Gastroesophageal sphincter (tissue), 4 donors: ENCODE measurements around the gene PHF19. TPM values are rescaled to one million over a fixed set of nuclear protein-coding genes. Genes with fewer than 3 reads are reported as not detected.

Source experiments
- ATAC-seq: fragments of 150-250 bp; one replicate; pipeline ENCODE4 v1.9.1; 2016; ENCODE audit warnings: mild to moderate bottlenecking, moderate library complexity
- H3K27ac ChIP-seq, 4 donors: fragments of 200-600 bp; sonication (generic) in 3 of 4; 1 replicate in 3 of 4; 2 replicates in 1 of 4; pipeline ENCODE4 v1.5.1; 2016 to 2019
- H3K27me3 ChIP-seq: fragments of 200-600 bp; sonication (generic); one replicate; pipeline ENCODE4 v1.5.1; 2019
- H3K36me3 ChIP-seq, 2 donors: fragments of 200-600 bp; sonication (generic); one replicate each; pipeline ENCODE4 v1.5.1; 2019; ENCODE audit warnings: control low read depth in 1 of 2
- H3K4me1 ChIP-seq, 3 donors: fragments of 200-600 bp; sonication (generic); 1 replicate in 2 of 3; 2 replicates in 1 of 3; pipeline ENCODE4 v1.5.1; 2016 to 2019; ENCODE audit warnings: control low read depth in 2 of 3
- H3K4me3 ChIP-seq, 2 donors: fragments of 200-600 bp; sonication (generic); one replicate each; pipeline ENCODE4 v1.5.1; 2019; ENCODE audit warnings: mild to moderate bottlenecking in 1 of 2, moderate library complexity in 1 of 2
- H3K9me3 ChIP-seq, 3 donors: fragments of 200-600 bp; sonication (generic); one replicate each; pipeline ENCODE4 v1.5.1; 2017 to 2019; ENCODE audit warnings: control low read depth in 2 of 3
- CTCF ChIP-seq, 4 experiments: fragments of 200-600 bp in 2 of 4; fragments of 450-650 bp in 2 of 4; sonication (generic) in 1 of 4; IDR thresholded peaks; one replicate each; pipeline ENCODE4 v1.5.1; 2017 to 2019; ENCODE audit warnings: antibody characterized with exemption in 4 of 4, mild to moderate bottlenecking in 2 of 4, moderate library complexity in 2 of 4
- EP300 ChIP-seq: sonication (generic); formaldehyde crosslinking; IDR thresholded peaks from one replicate; pipeline ENCODE4 v1.6.1; 2017; ENCODE audit warnings: antibody characterized with exemption, mild to moderate bottlenecking
- POLR2A ChIP-seq, 2 donors: fragments of 450-650 bp; IDR thresholded peaks; one replicate each; pipeline ENCODE4 v1.6.1; 2017; ENCODE audit warnings: antibody characterized with exemption in 2 of 2, mild to moderate bottlenecking in 2 of 2, moderate library complexity in 1 of 2
- POLR2AphosphoS5 ChIP-seq: sonication (generic); formaldehyde crosslinking; IDR thresholded peaks from one replicate; pipeline ENCODE4 v1.6.1; 2017; ENCODE audit warnings: antibody characterized with exemption
- WGBS, 2 donors: methylation state at CpG; one replicate each; pipeline ENCODE4 v1.1.5; 2018; ENCODE audit warnings: low coverage in 1 of 2; 5-methylcytosine and 5-hydroxymethylcytosine counted together
- total RNA-seq, 4 donors: library from RNA; depleted of rRNA; stranded (reverse); fragments of >200 nt; gene quantifications; one replicate each; pipeline ENCODE4 v1.1.0, GENCODE V29; 2016

Gene PHF19
- total RNA-seq, 4 donors from 2014 or later = 27.0 to 82.5 (median 54.3) TPM

DNA sequence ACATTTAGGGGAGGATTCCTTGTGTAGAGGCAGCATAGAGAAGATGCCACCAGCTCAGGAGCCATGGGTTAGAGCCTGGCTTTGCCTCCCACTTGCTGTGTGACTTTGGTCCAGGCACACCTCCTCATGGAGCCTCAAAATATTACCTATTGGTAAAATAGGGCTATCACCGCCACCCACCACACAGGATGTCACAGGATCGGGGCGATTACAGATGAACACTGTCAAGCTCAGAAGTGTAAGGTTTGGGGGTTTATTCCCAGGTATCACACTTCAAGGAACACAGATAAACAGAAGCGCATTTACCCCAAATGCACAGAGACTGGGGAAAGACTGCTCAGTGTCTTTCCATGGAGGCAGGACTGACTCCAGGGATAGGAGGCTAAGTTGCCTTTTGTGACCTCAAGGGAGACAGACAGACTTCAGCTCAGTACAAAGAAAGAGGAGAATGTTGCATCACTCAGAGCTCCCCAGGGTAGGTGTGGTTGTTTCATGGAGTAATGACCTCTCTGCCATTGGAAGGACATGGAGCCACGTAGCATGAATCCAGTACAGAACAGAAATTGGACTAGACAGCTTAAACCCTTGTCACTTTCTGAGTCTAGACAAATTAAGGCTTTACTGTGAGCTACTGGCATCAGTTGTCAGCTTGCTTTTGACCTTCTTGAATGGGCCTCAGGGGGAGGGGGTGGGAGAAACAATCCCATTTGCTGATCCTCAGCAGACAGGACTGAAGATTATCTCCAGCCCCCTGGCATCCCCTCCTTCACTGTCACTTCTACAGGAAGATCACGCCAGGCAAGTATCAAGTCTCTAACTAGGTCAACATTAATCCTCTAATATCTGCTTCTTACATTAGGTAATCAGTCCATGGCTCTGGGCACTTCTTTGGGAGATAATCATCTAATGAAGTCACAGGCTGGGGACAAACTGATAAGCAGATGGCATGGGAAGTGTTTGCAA, 43.1 kb upstream of the PHF19 start:
- WGBS, 2 donors = 67 to 100% methylated on average over 1 to 4 of the region's 6 CpGs
- Histone ChIP-seq H3K4me3 (no peak overlapping the region), H3K27me3 (no peaks in the 10 kb centered on the region), H3K27ac (peak overlapping the region; percentile 67 to 86 (median 80)), H3K9me3 (no peaks in the 10 kb centered on the region), H3K4me1 (peaks cover 8 to 78% (median 31%) of the 10 kb centered on the region in 3 donors), H3K36me3 (no peaks in the 10 kb centered on the region)
- ATAC-seq = peak; percentile 52
- TF ChIP-seq EP300 (no peak), CTCF (IDR thresholded peaks at IDR 0.05) (no peak), POLR2AphosphoS5 (no peak), POLR2A (IDR thresholded peaks at IDR 0.05) (no peak)

GRCh38 chr9:120918931-120919842, 42.2 kb upstream of the PHF19 start:
- Histone ChIP-seq H3K27me3 (no peaks in the 10 kb centered on the region), H3K4me1 (peaks cover 8 to 87% (median 31%) of the 10 kb centered on the region in 3 donors), H3K36me3 (no peaks in the 10 kb centered on the region), H3K9me3 (no peaks in the 10 kb centered on the region), H3K4me3 (no peak overlapping the region), H3K27ac (peak overlapping the region; percentile 67 to 86 (median 80))
- peak; percentile 35 for ATAC-seq
- 32 to 45% methylated on average over 7 of the region's 20 CpGs for WGBS, 2 donors
- TF ChIP-seq POLR2A (IDR thresholded peaks at IDR 0.05) = no peak
- TF ChIP-seq POLR2AphosphoS5 = peak; percentile 35

GRCh38 chr9:120917929-120918762, 41.2 kb upstream of the PHF19 start:
- TF ChIP-seq CTCF (IDR thresholded peaks at IDR 0.05) (no peak), POLR2A (IDR thresholded peaks at IDR 0.05) (no peak), EP300 (no peak), POLR2AphosphoS5 (no peak)
- Histone ChIP-seq H3K9me3 (no peaks in the 10 kb centered on the region), H3K27me3 (no peaks in the 10 kb centered on the region), H3K4me1 (peaks cover 8 to 85% (median 31%) of the 10 kb centered on the region in 3 donors), H3K4me3 (no peak overlapping the region), H3K36me3 (peaks cover 0 to 6% of the 10 kb centered on the region in 2 donors), H3K27ac (peak overlapping the region; percentile 67 to 86 (median 80))
- ATAC-seq = no peak
- WGBS, 2 donors = 95% methylated on average over 4 of the region's 4 CpGs

DNA sequence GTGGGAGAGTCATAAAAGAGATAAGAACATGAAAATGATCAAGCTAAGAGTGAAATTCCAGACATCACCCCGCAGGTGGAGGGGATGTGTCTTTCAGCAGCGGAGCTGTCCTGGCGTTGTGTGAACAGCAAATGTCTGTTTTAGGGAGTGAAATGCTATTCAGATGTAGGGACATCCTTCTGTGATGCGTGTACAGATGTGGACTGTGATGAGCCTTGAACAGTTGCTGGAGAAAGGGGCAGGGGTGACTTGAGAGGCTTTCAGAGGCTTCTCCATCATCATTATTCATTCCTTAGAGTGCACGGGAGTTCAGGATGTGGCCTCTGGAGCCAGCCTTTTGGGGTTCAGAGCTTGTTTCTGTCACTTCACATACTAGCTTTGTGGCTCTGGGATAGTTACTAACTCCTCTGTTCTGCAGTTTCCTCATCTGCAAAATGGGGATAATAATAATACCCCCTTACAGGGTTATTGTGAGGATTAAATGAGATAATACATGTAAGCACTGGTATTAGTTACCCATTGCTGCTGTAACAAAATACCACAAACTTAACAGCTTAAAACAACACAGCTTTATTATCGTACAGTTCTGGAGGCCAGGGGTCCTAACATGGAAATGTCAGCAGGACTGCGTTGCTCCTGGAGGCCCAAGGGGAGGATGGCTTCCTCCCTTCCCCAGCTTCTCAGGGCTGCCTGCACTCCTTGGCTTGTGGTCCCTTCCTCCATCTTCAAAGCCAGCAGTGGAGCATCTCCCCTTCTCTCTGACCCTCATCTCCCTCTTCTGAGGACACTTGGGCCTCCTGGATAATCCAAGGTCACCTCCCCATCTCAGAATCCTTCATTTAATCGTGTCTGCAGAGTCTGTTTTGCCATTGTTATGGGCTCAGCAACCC, 40.2 kb upstream of the PHF19 start:
- 91 to 94% methylated on average over 3 to 8 of the region's 8 CpGs for WGBS, 2 donors
- Histone ChIP-seq H3K36me3 (peaks cover 0 to 15% of the 10 kb centered on the region in 2 donors), H3K27ac (peak overlapping the region in 3 of 4 donors; percentile 66 to 71 (median 70)), H3K4me1 (peaks cover 8 to 76% (median 27%) of the 10 kb centered on the region in 3 donors), H3K4me3 (no peak overlapping the region), H3K9me3 (no peaks in the 10 kb centered on the region), H3K27me3 (no peaks in the 10 kb centered on the region)
- no peak for TF ChIP-seq POLR2A (IDR thresholded peaks at IDR 0.05)
- TF ChIP-seq CTCF (IDR thresholded peaks at IDR 0.05) = no peak
- no peak for TF ChIP-seq POLR2AphosphoS5
- no peak for TF ChIP-seq EP300
- ATAC-seq = no peak
